ENCODE data around the gene GOLGA8A. TPM values are rescaled to one million over a fixed set of nuclear protein-coding genes. Genes with fewer than 3 reads are reported as not detected.

GOLGA8A gene
- total RNA-seq, 4 donors from 2014 or later: 22.5 to 53.7 (median 38.2) TPM

- no peak for TF ChIP-seq CTCF (IDR thresholded peaks at IDR 0.05; ENCODE audit: low read depth)
Measured at GRCh38 chr15:34461730-34462129, 24.1 kb upstream of the GOLGA8A start.

- TF ChIP-seq CTCF (IDR thresholded peaks at IDR 0.05; ENCODE audit: low read depth): no peak
Measured at GRCh38 chr15:34460451-34460850, 22.8 kb upstream of the GOLGA8A start.

- TF ChIP-seq CTCF (IDR thresholded peaks at IDR 0.05; ENCODE audit: low read depth): no peak
Measured at GRCh38 chr15:34456658-34457057, 19.1 kb upstream of the GOLGA8A start.

GRCh38 chr15:34442891-34443290, 5.3 kb upstream of the GOLGA8A start:
- no peak for TF ChIP-seq CTCF (IDR thresholded peaks at IDR 0.05; ENCODE audit: low read depth)

- no peak for TF ChIP-seq CTCF (IDR thresholded peaks at IDR 0.05; ENCODE audit: low read depth)
Measured at GRCh38 chr15:34439878-34440277, 2.3 kb upstream of the GOLGA8A start.

GRCh38 chr15:34436956-34437442, 609 bp downstream of the GOLGA8A start:
- no peak for TF ChIP-seq CTCF (IDR thresholded peaks at IDR 0.05; ENCODE audit: low read depth)

GRCh38 chr15:34436126-34436955, 1.3 kb downstream of the GOLGA8A start:
- no peak for TF ChIP-seq CTCF (IDR thresholded peaks at IDR 0.05; ENCODE audit: low read depth)

Data from subcutaneous adipose tissue (tissue), 4 donors.